Endothelial cell of umbilical vein (primary cell): ENCODE measurements around the gene RIC8B. TPM values are rescaled to one million over a fixed set of nuclear protein-coding genes. Genes with fewer than 3 reads are reported as not detected.

Source experiments
- BruUV-seq: library from RNA; stranded (reverse); fragments of 400-500 nt; replicated peaks from 2 replicates; lab custom pipeline; 2021; lab: Mats Ljungman, UMichigan
- CTCF ChIA-PET: fragments of 300-600, 350-600 bp; sonication (Branson Sonifier 250); formaldehyde crosslinking; loops from one replicate; lab custom pipeline; 2021; ENCODE audit warnings: antibody characterized with exemption, inconsistent platforms; lab: Charles Lee
- POLR2A ChIA-PET: fragments of 300-600, 350-600 bp; sonication (Branson Sonifier 250); formaldehyde crosslinking; loops from one replicate; lab custom pipeline; 2021; ENCODE audit warnings: antibody characterized with exemption, inconsistent platforms; lab: Charles Lee
- DNase-seq: peaks from one replicate; pipeline ENCODE4 v3.0.0-alpha.2; 2011; ENCODE audit warnings: low read depth, low spot score
- FAIRE-seq: peaks from 2 replicates; lab custom pipeline; 2011; peaks lifted over from hg19 to GRCh38; lab: Jason Lieb, UNC
- H2AFZ ChIP-seq: 2 replicates; pipeline ENCODE4 v1.6.0; 2012; ENCODE audit warnings: low read depth, low read length, control low read depth, inconsistent platforms
- H3K27ac ChIP-seq: 2 replicates; pipeline ENCODE4 v1.5.1; 2011; ENCODE audit warnings: low read depth, mild to moderate bottlenecking, control low read depth, low read length, moderate library complexity; ENCODE audit not compliant: insufficient read depth
- H3K27me3 ChIP-seq, 2 experiments: 2 replicates each; pipeline versions ENCODE4 v1.6.0 to v1.6.1; 2011; ENCODE audit warnings: low read length in 2 of 2, mixed read lengths in 1 of 2; ENCODE audit not compliant: control insufficient read depth in 2 of 2, insufficient read depth in 2 of 2
- H3K36me3 ChIP-seq, 2 experiments: 2 replicates in 1 of 2; 3 replicates in 1 of 2; pipeline ENCODE4 v1.5.1; 2011; ENCODE audit warnings: low read length in 2 of 2, mild to moderate bottlenecking in 1 of 2, moderate library complexity in 1 of 2; ENCODE audit not compliant: control insufficient read depth in 2 of 2, insufficient read depth in 2 of 2; ENCODE audit errors: extremely low read depth in 1 of 2
- H3K4me1 ChIP-seq: 3 replicates; pipeline ENCODE4 v1.5.1; 2011; ENCODE audit warnings: mild to moderate bottlenecking, low read length; ENCODE audit not compliant: control insufficient read depth, insufficient read depth; ENCODE audit errors: extremely low read depth
- H3K4me2 ChIP-seq: 2 replicates; pipeline ENCODE4 v1.6.1; 2011; ENCODE audit warnings: low read length, control low read depth, mixed read lengths; ENCODE audit not compliant: insufficient read depth
- H3K4me3 ChIP-seq, 3 experiments: fragments of 200-600 bp in 1 of 3; sonication (generic), shearing (Covaris generic) in 1 of 3; replicated peaks in 1 of 3; 2 replicates each; pipeline ENCODE4 v1.5.1; 2011 to 2016; ENCODE audit warnings: control low read depth in 3 of 3, low read length in 3 of 3, mild to moderate bottlenecking in 2 of 3, inconsistent platforms in 1 of 3, low read depth in 1 of 3, moderate library complexity in 1 of 3; ENCODE audit not compliant: insufficient read depth in 1 of 3
- H3K79me2 ChIP-seq: 2 replicates; pipeline ENCODE4 v1.6.0; 2012; ENCODE audit warnings: low read length, inconsistent platforms; ENCODE audit not compliant: control insufficient read depth, insufficient read depth
- H3K9ac ChIP-seq: replicated peaks from 2 replicates; pipeline ENCODE3; 2011; ENCODE audit warnings: low read length, control low read depth; ENCODE audit not compliant: insufficient read depth; ENCODE audit errors: extremely low read depth
- H3K9me1 ChIP-seq: replicated peaks from 3 replicates; pipeline ENCODE4 v1.6.0; 2011; ENCODE audit warnings: mild to moderate bottlenecking, low read length; ENCODE audit not compliant: control insufficient read depth, insufficient read depth; ENCODE audit errors: extremely low read depth
- H3K9me3 ChIP-seq: replicated peaks from 2 replicates; pipeline ENCODE4 v1.5.1; 2012; ENCODE audit warnings: low read length, inconsistent platforms; ENCODE audit not compliant: control insufficient read depth, insufficient read depth
- H4K20me1 ChIP-seq: replicated peaks from 2 replicates; pipeline ENCODE3; 2011; ENCODE audit warnings: mild to moderate bottlenecking, low read length; ENCODE audit not compliant: control insufficient read depth, insufficient read depth; ENCODE audit errors: extremely low read depth
- CTCF ChIP-seq, 2 donors: IDR thresholded peaks; 1 replicate in 1 of 2; 2 replicates in 1 of 2; pipeline ENCODE4 v1.5.1; 2011; ENCODE audit warnings: low read length in 2 of 2, mild to moderate bottlenecking in 2 of 2, moderate library complexity in 2 of 2, control low read depth in 1 of 2, inconsistent platforms in 1 of 2, low read depth in 1 of 2; ENCODE audit not compliant: insufficient read depth in 1 of 2; ENCODE audit errors: extremely low read depth in 1 of 2
- EZH2 ChIP-seq: IDR thresholded peaks from 2 replicates; pipeline ENCODE4 v1.6.1; 2012; ENCODE audit warnings: borderline replicate concordance, low read depth, mild to moderate bottlenecking, moderate library complexity, low read length, inconsistent platforms; ENCODE audit not compliant: severe bottlenecking
- FOS ChIP-seq: IDR thresholded peaks from 2 replicates; pipeline ENCODE4 v1.6.1; 2011; ENCODE audit warnings: mild to moderate bottlenecking, low read length, moderate library complexity, borderline replicate concordance; ENCODE audit not compliant: insufficient read depth
- GATA2 ChIP-seq: IDR thresholded peaks from 2 replicates; pipeline ENCODE4 v1.7.0; 2011; ENCODE audit warnings: low read depth, mild to moderate bottlenecking, moderate library complexity, mixed read lengths, low read length; ENCODE audit not compliant: insufficient read length, insufficient read depth
- JUN ChIP-seq: IDR thresholded peaks from 2 replicates; pipeline ENCODE4 v1.6.1; 2011; ENCODE audit warnings: borderline replicate concordance, low read depth; ENCODE audit not compliant: insufficient read length, insufficient read depth
- MAX ChIP-seq: IDR thresholded peaks from 2 replicates; pipeline ENCODE4 v1.6.1; 2011; ENCODE audit not compliant: insufficient read depth, insufficient read length
- MYC ChIP-seq: IDR thresholded peaks from one replicate; pipeline ENCODE4 v1.6.1; 2011; ENCODE audit warnings: mild to moderate bottlenecking, low read depth, low read length
- POLR2A ChIP-seq: IDR thresholded peaks from 2 replicates; pipeline ENCODE4 v1.6.1; 2012; ENCODE audit warnings: low read depth, mild to moderate bottlenecking, control low read depth, low read length
- POLR2AphosphoS5 ChIP-seq: IDR thresholded peaks from 2 replicates; pipeline ENCODE4 v1.6.1; 2012; ENCODE audit warnings: low read depth, mild to moderate bottlenecking, control low read depth, low read length, moderate library complexity; ENCODE audit not compliant: insufficient read depth
- dilution Hi-C: fragments of 300-500 bp; cut with MboI; formaldehyde crosslinking; loops from one replicate; pipeline ENCODE4 v1.15.0; 2019; ENCODE audit warnings: low sequenced_read_pairs; ENCODE audit not compliant: extremely low pct_ligation_motif_present
- intact Hi-C: fragments of 100-400 bp; cut with micrococcal nuclease; formaldehyde crosslinking; loops from one replicate; pipeline ENCODE4 v1.10.0; 2022
- polyA plus RNA-seq, 4 experiments: library from polyadenylated mRNA; depleted of rRNA in 3 of 4; stranded (reverse) in 3 of 4; unstranded in 1 of 4; fragments of >200 nt; gene quantifications; 2 replicates each; pipeline versions ENCODE4 v1.2.1 to v1.2.3, GENCODE V29; 2011 to 2012; ENCODE audit warnings: missing spikeins in 1 of 4
- total RNA-seq: library from RNA; stranded (reverse); gene quantifications from 2 replicates; pipeline ENCODE4 v1.2.3, GENCODE V29; 2021

RIC8B gene
- total and polyA plus RNA-seq, 2 donors (not counting 3 experiments of a cell fraction or from before 2014, with no cell fraction given), result 4.1 to 13.7 TPM

- Histone ChIP-seq H3K79me2 (no peaks in the 10 kb centered on the region), H2AFZ (no peak overlapping the region), H3K27ac (no peak overlapping the region), H4K20me1 (no peaks in the 10 kb centered on the region), H3K27me3 (peaks cover 0 to 8% of the 10 kb centered on the region in 2 experiments), H3K9ac (no peak overlapping the region), H3K9me3 (no peaks in the 10 kb centered on the region), H3K36me3 (no peaks in the 10 kb centered on the region), H3K4me1 (peaks cover 7% of the 10 kb centered on the region), H3K4me2 (no peak overlapping the region), H3K9me1 (no peaks in the 10 kb centered on the region), H3K4me3 (no peak overlapping the region)
- TF ChIP-seq JUN (no peak), GATA2 (no peak), FOS (no peak), MAX (no peak), POLR2AphosphoS5 (no peak), EZH2 (no peak), MYC (no peak), CTCF (IDR thresholded peaks at IDR 0.05; ENCODE audit: extremely low read depth in 1 of 2, insufficient read depth in 1 of 2, low read depth in 1 of 2, low read length in 2 of 2) (no peak), POLR2A (no peak)
- intact Hi-C loops (no loop called here), dilution Hi-C loops (no loop called here)
- FAIRE-seq (no peak), DNase-seq (no peak)
- POLR2A ChIA-PET, result no interaction called here
- CTCF ChIA-PET, result no interaction called here
- BruUV-seq, result no TSS peak
These were observed 4.9 kb upstream of the RIC8B start for GRCh38 chr12:106769546-106769945.
